GM18870 (cell line): ENCODE data around the gene CHRNG.
"Not testable (repeated sequence)": the region's sequence is repeated elsewhere in the genome, so short reads cannot be mapped to it uniquely, and the experiment has no call there.

Experiments
- ATAC-seq: cut with Tn5 transposase; IDR thresholded peaks from one replicate; pipeline ENCODE4 v1.9.1; 2021; ENCODE audit warnings: moderate library complexity; ENCODE audit not compliant: unreplicated experiment

CHRNG gene

DNA sequence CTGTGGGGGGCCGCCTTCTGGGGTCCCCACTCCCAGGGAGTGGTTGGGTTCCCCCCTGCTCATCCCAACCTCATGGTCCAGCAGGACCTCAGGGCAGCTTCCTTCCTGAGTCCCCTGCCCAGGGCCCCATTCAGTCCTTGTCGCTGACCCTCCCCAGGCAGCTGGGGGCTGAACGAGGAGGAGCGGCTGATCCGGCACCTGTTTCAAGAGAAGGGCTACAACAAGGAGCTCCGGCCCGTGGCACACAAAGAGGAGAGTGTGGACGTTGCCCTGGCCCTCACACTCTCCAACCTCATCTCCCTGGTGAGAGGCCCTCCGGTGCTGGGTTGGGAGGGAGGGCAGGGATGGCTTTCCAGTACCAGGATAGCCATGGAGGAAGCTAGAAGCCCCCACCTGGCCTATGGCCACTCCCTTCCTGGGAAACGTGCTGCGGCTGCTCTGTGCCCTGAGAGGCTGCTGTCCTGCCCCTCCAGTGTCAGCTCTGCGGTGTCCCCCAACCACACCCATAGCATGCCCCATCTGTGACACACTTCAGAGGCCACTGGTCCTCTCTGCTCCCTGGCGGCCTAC, 13.0 kb upstream of the CHRNG start:
- ATAC-seq = no peak

DNA sequence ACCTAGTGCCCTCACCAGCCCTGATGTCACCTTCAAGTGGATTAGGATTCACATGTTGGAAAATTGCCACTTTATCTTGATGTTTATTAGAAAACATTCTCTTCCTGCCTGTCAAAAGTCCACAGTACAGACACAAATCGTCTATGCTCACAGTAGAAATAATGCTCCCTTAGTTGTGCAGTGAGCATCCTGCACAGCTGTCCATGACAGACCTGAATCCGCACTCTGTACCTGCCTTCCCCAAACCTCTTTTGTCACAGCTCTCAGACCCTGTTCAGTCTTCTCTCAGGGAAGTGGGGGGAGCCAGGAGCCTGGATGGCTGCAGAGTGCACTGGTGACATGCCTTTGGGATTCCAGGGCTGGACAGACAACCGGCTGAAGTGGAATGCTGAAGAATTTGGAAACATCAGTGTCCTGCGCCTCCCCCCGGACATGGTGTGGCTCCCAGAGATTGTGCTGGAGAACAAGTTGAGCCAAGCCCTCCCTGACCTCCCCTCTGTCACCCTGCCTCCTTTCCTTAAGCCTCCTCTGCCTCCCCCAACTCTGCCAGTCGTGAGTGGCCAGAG, 11.5 kb upstream of the CHRNG start:
- ATAC-seq = no peak

DNA sequence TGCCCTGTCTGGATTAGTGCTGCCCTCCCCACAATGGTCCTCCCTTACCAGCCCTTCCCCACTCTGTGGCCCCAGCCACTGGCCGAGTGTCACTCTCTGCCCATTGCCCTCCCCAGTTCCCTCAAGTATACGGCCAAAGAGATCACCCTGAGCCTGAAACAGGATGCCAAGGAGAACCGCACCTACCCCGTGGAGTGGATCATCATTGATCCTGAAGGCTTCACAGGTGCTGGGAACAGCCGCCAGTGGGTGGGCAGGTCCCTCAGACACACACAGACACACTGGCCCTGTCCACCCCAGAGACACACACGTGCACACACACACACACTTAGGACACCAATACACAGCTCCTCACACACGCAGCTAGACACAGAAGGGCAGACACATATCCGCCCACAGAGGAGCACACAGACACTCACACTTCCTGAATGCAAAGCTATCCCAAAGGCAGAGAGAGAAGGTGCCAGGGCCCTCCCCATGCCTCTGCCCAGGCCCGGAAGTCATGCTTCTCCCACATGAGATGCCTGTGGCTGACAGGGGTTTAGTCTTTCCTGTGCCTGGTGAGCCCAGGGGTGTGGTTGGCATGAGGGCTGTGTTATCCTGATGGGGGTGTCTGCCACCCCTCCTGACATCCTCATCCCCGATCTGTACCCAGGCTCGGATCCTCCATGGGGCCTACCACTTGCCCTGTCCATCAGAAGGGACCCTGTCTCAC, 10.6 kb upstream of the CHRNG start:
- ATAC-seq = no peak

DNA sequence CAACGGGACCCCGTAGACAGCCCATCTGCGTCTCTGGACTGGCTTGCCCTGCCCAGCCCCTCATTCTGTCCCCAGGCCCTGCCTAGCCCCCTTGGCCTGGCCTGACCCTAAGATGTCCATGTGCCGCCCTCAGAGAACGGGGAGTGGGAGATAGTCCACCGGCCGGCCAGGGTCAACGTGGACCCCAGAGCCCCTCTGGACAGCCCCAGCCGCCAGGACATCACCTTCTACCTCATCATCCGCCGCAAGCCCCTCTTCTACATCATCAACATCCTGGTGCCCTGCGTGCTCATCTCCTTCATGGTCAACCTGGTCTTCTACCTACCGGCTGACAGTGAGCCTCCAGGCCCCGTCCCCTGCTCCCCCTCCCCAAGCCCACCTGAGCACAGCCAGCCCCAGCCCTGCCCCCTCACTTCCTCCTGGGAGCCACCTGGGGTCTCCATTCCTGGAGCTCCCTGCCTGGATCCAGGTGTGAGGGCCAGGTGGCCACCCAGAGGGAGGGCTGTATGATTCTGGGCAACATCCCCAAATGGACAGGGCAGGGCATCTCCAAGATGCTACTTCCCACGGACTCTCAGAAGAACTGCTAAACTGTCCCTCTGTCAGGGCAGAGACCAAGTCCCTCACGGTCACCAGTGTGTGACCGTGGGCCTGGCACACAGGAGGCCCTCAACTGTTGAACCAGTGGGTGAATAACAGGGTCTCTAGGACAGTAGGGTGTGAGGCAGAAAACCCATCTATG, 9.5 kb upstream of the CHRNG start:
- ATAC-seq = no peak

DNA sequence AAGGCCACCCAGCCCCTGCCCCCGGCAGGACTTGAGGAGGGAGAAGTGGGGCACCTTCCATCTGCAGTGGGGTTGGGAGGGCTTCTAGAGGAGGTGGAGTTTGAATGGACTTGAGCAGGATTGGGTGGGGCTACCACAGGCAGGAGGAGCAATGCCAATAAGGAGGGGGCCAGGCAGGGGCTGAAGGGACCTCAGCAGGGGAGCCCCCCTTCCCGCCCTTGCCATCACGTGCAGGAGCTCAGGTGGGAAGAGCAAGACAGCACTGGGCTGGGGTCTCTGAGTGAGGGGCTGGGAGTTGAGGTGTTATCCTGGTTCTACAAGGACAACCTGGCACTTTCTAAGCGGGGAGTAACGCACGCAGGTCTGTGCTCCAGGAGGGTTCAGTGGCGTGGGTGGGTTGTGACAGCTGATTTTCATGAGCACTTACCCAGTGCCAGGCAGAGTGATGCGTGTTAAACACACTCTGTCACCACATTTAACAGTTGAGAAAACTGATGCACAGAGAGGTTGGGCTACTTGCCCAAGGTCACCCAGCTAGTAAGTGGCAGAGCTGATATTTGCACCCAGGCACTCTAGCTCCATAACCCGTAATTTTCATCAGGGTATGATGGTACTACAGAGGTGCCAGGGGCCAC, 8.7 kb upstream of the CHRNG start:
- no peak for ATAC-seq

DNA sequence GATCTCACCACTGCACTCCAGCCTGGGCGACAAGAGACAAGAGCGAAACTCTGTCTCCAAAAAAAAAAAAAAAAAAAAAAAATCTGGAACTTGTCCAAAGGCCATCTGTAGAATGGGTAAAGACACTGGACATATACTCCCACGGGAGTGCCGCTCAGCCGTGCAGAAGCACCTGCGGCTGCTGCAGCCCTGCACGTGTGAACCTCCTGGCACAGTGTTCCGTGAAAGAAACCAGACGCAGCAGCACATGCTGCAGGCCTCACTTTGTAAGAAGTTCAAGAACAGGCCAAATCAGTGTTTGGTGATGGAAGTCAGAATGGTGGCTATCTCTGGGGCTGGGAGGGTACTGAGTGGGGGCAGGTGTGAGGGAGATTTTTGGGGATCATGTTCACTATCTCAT, 7.1 kb upstream of the CHRNG start:
- ATAC-seq = no peak

DNA sequence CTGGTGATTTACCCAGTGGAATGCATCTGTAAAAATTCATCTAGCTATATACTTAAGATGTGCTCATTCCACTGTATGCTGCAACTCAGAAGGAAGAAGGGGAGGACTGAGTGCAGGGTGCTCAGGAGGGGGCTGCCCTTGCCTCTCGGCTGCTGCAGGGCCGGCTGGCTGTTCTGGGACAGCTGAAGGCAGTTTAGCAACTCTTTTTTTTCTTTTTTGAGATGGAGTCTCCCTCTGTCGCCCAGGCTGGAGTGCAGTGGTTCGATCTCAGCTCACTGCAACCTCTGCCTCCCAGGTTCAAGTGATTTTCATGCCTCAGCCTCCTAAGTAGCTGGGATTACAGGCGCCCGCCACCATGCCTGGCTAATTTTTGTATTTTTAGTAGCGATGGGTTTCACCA, 6.7 kb upstream of the CHRNG start:
- ATAC-seq = not testable (repeated sequence)

DNA sequence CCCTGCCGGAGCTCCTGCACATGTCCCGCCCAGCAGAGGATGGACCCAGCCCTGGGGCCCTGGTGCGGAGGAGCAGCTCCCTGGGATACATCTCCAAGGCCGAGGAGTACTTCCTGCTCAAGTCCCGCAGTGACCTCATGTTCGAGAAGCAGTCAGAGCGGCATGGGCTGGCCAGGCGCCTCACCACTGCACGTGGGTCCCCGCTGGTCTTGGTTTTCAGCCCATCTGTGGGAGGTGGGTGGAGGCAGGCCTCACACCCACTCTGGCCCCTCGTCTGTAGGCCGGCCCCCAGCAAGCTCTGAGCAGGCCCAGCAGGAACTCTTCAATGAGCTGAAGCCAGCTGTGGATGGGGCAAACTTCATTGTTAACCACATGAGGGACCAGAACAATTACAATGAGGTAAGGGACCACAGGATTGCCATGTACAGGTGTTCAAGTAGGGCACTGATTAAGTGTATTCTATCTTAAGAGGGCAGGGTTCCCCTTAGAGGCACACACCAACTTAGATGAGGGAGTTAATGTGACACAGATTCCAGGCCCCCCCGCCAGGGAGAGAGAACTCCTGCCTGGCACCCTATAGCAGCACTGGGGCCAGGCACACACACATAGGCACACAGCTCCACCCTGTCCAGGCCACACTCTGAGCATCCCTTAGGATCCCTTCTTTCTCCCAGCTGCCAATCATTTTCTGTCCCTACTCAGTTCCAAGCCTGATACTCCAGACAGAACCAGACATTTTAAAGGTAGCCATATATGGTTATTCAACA, 5.4 kb upstream of the CHRNG start:
- ATAC-seq = no peak

DNA sequence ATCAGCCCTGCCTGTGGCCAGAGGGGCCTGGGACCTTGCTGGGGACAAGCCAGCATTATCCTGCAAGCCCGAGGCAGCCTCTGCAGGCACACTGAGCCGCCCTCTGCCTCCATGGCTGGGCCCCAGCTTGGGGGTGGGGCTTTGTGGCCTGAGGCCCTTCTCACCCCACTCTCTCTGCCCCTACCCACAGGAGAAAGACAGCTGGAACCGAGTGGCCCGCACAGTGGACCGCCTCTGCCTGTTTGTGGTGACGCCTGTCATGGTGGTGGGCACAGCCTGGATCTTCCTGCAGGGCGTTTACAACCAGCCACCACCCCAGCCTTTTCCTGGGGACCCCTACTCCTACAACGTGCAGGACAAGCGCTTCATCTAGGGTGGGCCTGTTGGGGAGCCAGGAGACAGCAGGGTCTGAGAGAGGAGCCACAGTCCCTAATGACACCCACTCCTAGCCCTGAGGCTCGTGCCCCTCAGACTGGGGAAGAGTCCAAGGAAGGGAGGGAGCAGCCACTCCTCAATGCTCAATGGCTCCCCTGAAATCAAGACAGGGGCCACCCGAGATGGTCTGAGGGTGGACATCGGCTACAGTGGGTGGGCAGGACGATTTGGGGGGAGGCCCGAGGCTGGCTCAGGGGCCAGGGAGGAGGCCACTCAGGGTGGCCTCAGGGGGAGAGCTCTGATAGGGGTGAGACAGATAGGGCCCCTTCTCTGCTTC, 4.4 kb upstream of the CHRNG start:
- ATAC-seq = no peak

DNA sequence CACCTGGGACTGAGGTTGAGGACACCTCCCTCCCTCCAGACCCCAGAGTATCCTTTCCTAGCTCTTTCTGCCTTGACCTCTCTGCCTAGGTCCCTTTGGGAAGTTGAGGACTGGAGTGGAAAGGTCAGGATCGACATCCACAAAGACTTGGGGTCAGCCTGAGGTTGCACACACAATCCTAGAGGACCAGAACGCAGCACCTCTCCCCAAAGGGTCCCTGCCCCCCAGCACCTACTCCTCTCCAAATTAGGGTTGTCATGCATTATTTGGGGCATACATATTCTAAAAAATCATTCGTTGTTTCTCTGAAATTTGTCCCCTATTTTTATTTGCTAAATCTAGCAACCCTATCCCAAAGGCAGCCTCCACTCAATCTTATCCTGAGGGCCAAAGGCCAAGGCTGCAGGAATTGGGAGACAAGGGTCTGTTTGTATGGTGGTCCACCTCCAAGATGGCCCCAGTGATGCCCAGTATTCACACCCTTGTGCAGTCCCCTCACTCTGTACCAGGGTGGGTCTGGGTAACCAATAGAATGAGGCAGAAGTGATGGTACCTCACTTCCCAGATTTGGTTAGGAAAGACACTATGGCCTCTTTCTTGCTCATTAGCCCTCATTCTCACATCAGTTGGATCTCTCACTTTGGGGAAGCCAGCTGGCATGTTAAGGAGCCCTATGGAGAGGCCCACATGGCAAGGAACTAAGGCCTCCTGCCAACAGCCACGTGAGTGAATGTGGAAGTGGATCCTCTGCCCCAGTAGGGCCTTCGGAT, 3.5 kb upstream of the CHRNG start:
- ATAC-seq = no peak

DNA sequence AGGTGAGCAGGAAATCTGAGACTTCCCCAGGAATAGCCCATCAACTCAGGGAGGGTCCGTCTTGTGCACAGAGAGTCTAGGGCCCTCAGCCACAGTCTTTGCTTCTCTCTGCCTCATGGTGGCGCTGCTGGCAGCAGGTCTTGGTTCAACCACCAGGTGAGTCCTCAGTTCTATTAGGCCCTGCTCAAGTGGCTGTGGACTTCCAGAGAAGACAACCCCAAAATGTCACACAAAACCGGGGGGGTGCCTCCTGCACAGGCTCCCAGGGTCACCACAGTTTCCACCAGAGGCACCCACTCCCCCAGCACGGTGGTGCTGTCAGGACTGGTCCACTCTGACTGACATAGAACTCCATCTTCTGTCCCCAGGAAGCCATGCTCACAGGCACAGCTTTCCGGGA, 2.4 kb upstream of the CHRNG start:
- ATAC-seq = no peak

DNA sequence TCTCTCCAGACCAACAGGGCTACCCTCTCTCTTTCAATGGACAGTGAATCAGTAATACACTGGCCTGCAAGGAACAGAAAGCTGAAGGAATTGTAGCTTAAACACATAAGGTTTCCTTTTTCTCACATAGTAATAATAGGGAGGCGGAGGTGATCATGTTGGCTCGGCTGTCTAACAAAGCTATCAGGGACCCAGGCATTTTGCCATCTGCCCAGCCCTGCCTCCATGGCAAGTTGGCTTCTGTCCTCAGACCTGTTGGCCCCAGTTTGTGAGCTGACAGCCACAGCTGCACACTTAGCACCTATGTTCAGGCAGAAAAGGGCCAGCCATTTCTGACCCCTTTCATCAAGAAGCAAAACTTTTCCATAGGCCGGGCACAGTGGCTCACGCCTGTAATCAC, 2.0 kb upstream of the CHRNG start:
- no peak for ATAC-seq

DNA sequence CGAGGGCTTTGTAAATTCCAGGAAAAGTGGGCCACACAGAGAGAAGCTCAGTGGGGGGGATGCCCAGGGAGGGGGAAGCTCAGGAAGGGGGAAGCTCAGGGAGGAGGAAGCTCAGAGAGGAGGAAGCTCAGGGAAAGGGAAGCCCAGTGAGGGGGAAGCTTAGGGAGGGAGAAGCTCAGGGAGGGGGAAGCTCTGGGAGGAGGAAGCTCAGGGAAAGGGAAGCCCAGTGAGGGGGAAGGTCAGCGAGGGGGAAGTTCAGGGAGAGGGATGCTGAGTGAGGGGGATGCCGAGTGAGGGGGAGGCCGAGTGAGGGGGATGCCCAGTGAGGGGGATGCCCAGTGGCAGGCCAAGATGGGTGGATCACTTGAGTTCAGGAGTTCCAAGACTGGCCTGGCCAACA, 821 bp upstream of the CHRNG start:
- ATAC-seq = no peak

DNA sequence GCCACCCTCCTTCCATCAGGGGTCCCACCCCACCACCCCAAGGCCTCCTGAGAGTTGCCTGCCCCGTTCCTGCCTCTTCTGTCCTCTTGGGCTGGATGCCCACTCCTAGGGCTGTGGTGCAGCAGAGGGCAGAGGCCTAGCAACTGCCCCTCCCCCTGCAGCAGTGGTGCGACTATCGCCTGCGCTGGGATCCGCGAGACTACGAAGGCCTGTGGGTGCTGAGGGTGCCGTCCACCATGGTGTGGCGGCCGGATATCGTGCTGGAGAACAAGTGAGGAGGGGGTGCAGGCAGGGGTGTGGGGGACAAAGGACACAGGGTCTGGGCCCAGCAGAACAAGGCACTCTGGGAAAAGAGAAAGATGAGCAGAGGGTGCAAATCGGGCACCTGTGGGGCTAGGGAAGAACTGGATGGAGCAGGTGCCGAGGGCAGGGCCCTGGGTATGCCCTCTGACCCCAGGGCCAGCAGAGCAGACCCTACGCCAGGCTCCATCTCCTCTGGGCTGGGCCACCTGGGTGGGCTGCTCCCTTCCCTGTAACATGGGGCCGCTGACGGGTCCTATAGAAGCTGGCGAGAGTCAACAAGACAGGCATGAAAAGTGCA, 1.0 kb downstream of the CHRNG start:
- no peak for ATAC-seq

DNA sequence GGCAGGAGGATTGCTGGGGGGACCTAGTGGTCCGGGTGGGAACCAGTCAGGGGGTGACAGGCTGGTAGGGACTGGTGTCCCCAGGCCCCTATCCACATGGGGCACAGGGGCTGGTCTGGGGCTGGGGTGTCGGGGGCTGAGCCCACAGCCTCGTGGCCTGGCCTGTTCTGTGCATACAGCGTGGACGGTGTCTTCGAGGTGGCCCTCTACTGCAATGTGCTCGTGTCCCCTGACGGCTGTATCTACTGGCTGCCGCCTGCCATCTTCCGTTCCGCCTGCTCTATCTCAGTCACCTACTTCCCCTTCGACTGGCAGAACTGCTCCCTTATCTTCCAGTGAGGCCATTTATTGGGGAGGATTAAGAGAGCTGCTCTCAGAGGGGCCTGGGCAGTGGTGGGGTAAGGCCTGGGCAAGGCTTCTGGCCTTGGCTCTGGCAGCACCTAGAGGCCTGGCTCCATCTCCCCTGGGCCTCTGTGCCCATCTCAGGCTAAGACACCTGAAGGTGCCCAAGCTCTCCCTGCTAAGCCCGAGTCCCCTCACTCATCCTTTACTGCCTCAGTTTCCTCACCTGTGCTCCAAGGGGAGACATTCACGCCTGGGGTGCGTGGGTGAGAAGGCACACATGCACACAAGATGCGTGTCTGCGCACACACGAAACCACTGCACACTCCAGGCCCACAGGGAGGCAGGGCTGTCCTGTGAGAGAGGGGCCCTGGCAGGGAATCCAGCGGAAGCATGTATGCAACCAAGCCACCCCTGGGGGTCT, 1.9 kb downstream of the CHRNG start:
- ATAC-seq = no peak

DNA sequence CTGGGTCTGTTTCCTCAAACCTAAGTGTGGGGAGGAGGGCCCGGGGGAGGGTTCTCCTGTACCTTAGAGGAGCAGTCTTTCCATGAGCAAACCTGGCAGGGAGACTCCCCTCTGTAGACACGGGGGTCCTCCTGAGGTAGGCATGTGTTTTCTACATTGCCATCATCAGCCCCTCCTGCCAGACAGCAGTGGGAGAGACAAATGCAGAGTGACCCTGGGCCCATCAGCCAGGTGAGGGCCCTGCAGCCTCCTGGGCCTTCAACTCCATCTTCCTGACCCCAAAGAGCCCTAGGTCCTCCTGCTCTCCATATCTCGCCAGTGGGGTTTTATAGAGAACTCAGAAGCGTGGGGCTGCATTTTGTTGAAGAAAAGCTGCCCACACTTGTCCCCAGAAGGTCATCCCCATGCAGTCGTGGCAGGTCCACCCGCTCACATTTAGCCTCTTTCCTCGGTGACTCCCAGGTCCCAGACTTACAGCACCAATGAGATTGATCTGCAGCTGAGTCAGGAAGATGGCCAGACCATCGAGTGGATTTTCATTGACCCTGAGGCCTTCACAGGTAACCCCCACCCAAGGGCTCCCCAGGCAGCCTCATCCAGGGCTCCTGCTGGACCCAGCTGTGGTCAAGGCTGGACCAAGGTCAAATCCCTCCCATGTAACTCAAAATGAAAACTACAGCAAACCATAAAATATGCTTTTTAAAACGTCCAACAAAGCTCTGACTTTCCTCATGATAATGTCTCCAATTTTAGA, 2.6 kb downstream of the CHRNG start:
- ATAC-seq = no peak

DNA sequence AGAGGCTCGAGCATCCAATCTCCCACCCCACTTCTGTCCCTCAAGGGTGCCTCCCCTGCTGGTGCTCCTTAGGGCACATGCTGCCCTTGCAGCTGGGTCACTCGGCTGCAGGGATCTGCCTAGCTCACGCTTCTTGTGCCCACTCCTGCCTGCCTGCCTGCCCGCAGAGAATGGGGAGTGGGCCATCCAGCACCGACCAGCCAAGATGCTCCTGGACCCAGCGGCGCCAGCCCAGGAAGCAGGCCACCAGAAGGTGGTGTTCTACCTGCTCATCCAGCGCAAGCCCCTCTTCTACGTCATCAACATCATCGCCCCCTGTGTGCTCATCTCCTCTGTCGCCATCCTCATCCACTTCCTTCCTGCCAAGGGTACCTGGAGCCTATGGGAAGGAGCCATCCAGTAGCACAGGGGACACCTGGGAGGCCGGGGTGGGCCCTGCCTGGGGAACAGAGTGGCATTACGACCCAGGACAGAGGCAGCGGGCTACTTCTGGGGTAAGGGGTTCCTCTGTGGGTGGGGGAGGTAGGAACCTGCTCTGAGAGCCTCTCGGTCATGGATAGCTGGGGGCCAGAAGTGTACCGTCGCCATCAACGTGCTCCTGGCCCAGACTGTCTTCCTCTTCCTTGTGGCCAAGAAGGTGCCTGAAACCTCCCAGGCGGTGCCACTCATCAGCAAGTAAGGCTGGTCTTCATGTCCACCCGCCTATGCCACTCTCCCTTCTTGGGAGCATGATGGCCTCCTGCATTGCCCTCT, 3.4 kb downstream of the CHRNG start:
- ATAC-seq = no peak
